Stimulated activated CD4-positive, alpha-beta T cell treated with anti-CD3 and anti-CD28 coated beads, Interleukin-15, amount 100 ng/mL, for 1 hour (primary cell): Measurements from ENCODE around the gene DLEC1.
A peak's percentile ranks its signal among the peaks of the same experiment; 100 is the strongest.
"Not testable (repeated sequence)": the region's sequence is repeated elsewhere in the genome, so short reads cannot be mapped to it uniquely, and the experiment has no call there.

Source experiments
- DNase-seq, 2 donors: peaks; one replicate each; pipeline ENCODE4 v3.0.0-alpha.2; 2020; ENCODE audit warnings: low read depth in 1 of 2, low spot score in 1 of 2

Gene DLEC1

DNA sequence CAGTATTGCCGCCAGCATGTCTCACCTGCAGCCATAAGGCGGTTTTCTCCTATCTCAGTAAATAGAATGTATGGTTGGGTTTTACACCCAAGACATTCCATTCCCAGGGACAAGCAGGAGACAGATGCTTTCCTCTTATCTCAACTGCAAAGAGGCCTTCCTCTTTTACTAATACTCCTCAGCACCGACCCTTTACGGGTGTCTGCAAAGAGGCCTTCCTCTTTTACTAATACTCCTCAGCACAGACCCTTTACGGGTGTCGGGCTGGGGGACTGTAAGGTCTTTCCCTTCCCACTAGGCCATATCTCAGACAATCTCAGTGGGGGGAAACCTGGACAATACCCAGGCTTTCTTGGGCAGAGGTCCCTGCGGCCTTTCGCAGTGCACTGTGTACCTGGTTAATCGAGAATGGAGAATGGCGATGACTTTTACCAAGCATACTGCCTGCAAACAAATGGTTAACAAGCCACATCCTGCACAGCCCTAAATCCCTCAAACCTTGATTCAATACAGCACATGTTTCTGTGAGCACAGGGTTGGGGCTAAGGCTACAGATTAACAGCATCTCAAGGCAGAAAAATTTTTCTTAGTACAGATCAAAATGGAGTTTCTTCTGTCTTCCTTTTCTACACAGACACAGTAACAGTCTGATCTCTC is 96.7 kb downstream of the DLEC1 start:
- not testable (repeated sequence) for DNase-seq

DNA sequence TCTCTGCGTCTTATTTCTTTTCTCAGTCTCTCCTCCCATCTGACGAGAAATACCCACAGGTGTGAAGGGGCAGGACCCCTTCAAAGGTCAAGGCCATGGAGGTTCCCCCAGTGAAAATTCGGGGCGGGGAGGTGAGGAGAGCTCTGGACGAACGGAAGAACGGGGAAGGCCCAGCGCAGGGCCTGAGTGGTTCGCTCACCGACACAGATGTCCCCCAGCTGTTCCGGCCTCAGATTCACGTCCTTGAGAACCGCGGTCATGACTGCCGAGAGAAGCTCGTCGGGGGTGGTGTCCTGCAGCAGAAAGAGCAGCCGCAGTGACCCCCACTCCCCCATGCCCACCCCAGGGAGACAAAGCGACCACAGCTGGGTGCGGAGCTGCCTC is 97.4 kb downstream of the DLEC1 start:
- DNase-seq: no peak

DNA sequence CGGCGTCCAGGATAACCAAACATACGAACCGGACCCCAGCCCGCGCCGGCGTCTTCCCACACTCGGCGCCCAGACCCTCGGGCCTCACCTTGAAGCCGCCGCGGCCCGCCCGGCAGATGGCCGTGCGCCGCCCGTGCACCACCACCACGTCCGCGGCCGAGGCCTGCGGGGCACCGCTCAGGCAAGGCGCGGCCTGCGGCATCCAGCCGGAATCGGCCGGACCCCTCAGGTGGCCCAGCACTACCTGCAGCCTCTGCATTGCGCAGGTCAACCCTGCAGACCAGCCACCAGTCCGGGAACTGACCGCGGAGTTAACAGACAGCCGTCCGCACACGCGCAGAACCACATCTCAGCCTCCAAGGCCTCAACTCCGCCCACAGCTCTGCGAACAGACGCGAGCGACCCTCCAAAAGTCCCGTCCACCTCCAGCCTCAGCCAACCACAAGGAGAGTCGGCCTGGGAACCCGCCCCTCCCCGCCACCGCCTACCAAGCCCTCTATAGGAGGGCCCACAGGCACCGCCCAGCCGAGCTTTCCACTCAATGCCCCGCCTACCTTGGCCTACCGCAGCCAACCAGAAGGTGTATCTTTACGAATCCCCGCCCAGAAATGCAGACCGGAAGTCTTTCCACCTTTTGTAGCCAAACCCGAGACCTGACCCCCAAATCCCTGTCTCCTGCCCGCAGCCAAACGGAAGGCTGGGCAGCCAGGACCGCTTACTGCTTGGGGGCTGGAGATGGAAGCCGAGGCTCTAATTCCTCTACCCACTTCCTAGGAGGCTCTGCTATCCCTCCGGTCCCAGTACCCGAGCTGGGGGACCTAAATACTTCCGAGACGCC is 98.0 kb downstream of the DLEC1 start, which contains the start of gene ACAA1:
ACAA1 (minus strand) TSS at position 351 of the 838 bp plus-strand sequence; CDS start at position 259, 92 bp downstream.
- peak; percentile 93 for DNase-seq

GRCh38 chr3:38137615-38138348 is 98.8 kb downstream of the DLEC1 start:
- no peak for DNase-seq

DNA sequence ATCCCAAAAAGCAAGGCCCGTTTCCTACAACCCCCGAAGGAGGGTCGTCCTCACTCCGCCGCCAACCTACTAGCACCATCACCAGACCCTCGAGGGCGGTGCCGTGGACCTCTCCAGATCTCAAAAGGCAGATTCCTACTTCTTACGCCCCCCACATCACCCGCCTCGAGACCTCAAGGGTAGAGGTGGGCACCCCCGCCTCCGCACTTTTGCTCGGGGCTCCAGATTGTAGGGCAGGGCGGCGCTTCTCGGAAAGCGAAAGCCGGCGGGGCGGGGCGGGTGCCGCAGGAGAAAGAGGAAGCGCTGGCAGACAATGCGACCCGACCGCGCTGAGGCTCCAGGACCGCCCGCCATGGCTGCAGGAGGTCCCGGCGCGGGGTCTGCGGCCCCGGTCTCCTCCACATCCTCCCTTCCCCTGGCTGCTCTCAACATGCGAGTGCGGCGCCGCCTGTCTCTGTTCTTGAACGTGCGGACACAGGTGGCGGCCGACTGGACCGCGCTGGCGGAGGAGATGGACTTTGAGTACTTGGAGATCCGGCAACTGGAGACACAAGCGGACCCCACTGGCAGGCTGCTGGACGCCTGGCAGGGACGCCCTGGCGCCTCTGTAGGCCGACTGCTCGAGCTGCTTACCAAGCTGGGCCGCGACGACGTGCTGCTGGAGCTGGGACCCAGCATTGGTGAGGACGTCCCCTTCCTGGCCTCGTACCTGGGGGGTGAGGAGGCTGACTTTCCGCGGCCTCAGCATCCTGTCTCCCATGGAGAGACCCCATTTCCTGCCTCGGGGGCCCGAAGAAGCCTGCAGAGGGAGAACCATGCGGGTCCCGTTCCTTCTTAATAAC is 99.6 kb downstream of the DLEC1 start, which contains the start of gene MYD88:
MYD88 (plus strand) TSS at position 313 of the 842 bp plus-strand sequence; CDS start at position 353, 40 bp downstream.
- peak; percentile 64 to 75 for DNase-seq

- no peak for DNase-seq
Measured at GRCh38 chr3:38139191-38139590, 100.2 kb downstream of the DLEC1 start.

DNA sequence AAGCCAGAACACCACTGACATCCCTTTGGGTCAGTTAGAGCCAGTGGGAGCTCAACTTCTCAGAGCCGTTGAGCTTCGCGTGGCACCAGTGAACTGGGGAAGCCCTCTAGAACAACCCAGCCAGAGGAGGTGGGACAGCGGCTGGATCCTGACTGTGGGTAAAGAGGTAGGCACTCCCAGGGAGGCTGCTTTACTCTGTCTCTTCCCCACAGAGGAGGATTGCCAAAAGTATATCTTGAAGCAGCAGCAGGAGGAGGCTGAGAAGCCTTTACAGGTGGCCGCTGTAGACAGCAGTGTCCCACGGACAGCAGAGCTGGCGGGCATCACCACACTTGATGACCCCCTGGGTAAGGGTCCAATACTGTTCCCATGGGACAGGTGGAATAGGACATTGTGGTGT is 100.6 kb downstream of the DLEC1 start:
- DNase-seq: no peak

- no peak for DNase-seq
Measured at GRCh38 chr3:38140326-38141172, 101.5 kb downstream of the DLEC1 start.

DNA sequence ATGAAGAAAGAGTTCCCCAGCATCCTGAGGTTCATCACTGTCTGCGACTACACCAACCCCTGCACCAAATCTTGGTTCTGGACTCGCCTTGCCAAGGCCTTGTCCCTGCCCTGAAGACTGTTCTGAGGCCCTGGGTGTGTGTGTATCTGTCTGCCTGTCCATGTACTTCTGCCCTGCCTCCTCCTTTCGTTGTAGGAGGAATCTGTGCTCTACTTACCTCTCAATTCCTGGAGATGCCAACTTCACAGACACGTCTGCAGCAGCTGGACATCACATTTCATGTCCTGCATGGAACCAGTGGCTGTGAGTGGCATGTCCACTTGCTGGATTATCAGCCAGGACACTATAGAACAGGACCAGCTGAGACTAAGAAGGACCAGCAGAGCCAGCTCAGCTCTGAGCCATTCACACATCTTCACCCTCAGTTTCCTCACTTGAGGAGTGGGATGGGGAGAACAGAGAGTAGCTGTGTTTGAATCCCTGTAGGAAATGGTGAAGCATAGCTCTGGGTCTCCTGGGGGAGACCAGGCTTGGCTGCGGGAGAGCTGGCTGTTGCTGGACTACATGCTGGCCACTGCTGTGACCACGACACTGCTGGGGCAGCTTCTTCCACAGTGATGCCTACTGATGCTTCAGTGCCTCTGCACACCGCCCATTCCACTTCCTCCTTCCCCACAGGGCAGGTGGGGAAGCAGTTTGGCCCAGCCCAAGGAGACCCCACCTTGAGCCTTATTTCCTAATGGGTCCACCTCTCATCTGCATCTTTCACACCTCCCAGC is 102.4 kb downstream of the DLEC1 start:
- DNase-seq: no peak

DNA sequence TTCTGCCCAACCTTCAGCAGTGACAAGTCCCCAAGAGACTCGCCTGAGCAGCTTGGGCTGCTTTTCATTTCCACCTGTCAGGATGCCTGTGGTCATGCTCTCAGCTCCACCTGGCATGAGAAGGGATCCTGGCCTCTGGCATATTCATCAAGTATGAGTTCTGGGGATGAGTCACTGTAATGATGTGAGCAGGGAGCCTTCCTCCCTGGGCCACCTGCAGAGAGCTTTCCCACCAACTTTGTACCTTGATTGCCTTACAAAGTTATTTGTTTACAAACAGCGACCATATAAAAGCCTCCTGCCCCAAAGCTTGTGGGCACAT is 102.9 kb downstream of the DLEC1 start:
- no peak for DNase-seq

DNA sequence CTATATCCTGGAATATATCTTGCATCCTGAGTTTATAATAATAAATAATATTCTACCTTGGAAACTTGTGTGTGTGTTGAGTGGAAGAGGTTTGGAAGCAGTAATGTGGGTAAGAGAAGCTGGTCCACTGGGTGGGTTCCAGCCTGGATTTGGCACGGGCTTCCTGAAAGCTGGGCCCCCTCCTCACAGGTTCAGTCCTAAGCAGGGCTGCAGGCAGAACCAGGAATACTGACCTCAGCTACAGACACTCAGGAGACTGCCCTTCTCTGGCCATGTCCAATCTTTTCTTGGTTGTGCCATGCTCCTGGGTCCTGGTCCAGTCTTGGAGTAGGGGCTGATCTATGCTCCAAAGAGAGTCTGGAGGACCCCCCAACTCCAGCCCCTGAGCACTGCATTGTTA is 104.0 kb downstream of the DLEC1 start:
- DNase-seq: no peak

GRCh38 chr3:38143511-38143910 is 104.5 kb downstream of the DLEC1 start:
- no peak for DNase-seq

DNA sequence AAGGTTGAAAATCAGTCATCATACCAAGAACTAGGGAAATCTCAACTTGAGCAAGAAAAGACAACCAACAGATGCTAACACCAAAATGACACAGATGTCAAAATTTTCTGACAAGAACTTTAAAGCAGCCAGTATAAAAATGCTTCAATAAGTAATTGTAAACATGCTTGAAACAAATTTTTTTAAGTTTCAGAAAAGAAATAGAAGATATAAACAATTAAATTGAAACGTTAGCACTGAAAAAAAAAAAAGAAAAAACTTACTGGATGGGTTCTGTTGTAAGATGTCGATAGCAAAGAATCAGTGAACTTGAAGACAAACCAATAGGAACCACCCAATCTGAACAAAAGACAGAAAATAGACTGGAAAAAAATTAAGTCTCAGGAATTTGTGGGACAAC is 107.5 kb downstream of the DLEC1 start:
- DNase-seq: no peak

DNA sequence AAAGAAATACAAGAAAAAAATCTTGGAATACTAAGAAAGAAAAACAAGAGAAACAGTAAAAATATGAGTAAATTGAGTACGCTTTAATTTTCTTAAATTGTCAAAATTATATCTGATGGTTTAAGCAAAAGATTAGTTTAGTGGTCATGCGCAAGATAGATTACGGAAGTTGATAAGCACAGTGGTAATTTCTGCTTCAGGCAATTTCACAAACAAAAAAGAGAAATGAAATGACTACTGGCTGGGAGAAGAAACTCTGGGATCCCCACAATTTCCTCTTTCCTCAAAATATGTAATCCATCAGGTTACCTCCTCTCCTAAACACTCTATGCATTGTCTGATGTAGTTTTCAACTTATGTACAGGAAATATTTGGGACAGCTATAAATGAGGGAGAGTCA is 108.4 kb downstream of the DLEC1 start:
- no peak for DNase-seq

DNA sequence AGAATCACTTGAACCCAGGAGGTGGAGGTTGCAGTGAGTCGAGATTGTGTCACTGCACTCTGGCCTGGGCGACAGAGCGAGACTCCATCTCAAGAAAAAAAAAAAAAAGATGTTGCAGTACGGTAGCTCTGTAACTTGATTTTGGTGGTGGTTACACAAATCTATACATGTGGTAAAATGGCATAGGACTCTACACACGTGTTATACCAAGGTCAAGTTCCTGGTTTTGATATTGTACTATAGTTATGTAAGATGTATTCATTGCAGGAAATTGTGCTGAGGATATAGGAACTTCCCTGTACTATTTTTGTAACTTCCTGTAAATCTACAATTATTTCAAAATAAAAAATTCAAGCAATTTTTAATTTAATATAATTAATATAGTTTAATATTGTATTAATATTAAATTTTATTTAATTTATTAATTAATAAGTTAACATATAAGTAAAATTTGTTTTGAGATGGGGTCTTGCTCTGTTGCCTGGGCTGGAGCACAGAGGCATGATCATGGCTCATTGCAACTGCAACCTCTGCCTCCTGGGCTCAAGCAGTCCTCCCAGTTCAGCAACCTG is 109.4 kb downstream of the DLEC1 start:
- DNase-seq: no peak

- DNase-seq: no peak
Measured at GRCh38 chr3:38149708-38150107, 110.7 kb downstream of the DLEC1 start.

- DNase-seq: no peak
Measured at GRCh38 chr3:38150780-38151528, 111.9 kb downstream of the DLEC1 start.

DNA sequence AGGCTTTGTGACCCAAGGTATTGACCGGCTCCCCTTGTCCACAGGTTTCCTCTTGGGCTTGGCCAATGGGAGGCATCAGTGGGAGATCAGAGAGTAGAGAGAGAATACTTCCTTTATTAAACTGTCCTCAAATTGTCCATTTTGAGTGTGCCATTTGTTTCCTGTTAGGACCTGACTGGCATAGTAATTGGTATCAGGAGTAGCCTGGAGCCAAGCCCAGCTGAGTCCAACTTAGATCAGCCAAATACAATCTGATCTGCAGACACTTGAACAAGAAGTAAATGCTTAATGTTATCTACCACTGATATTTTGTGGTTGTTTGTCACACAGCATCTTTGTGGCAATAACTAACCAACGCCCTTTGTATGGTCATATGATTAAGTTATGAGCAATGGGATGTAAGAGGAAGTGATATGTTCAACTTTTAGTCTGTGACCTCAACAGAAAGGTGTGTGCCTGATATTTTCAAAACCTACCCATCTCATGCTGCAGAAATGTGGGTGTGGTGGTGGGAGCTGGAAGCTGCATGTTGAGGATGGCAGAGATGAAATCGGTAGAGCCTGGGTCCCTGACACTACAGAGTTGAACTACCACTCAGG is 112.8 kb downstream of the DLEC1 start:
- DNase-seq: no peak
